PC-9 (cell line): Measurements from ENCODE around the gene SREBF2. TPM values are rescaled to one million over a fixed set of nuclear protein-coding genes. Genes with fewer than 3 reads are reported as not detected.

Experiments
- BruUV-seq: library from RNA; stranded (reverse); fragments of 400-500 nt; replicated peaks from 2 replicates; lab custom pipeline; 2021; lab: Mats Ljungman, UMichigan
- CTCF ChIA-PET: fragments of 300-600 bp; sonication (Branson Sonifier 250); formaldehyde crosslinking; loops from one replicate; lab custom pipeline; 2022; ENCODE audit warnings: antibody characterized with exemption; lab: Charles Lee
- POLR2A ChIA-PET: fragments of 300-600 bp; sonication (Branson Sonifier 250); formaldehyde crosslinking; loops from one replicate; lab custom pipeline; 2022; ENCODE audit warnings: antibody characterized with exemption; ENCODE audit not compliant: unreplicated experiment; lab: Charles Lee
- DNase-seq, 2 experiments: peaks; one replicate each; pipeline versions ENCODE4 v3.0.0 to v3.0.0-alpha.2; 2015 to 2022; ENCODE audit warnings: mixed read lengths in 1 of 2
- H2AFZ ChIP-seq: fragments of 200-600 bp; sonication (generic); 2 replicates; pipeline ENCODE4 v1.8.1; 2017; ENCODE audit warnings: antibody characterized with exemption
- H3F3A ChIP-seq: fragments of 200-600 bp; sonication (generic); 2 replicates; pipeline ENCODE4 v1.8.1; 2017; ENCODE audit warnings: antibody characterized with exemption, mild to moderate bottlenecking, low read depth; ENCODE audit not compliant: insufficient read depth
- H3K27ac ChIP-seq: fragments of 200-600 bp; sonication (generic); 2 replicates; pipeline ENCODE4 v1.6.1; 2016; ENCODE audit warnings: mixed run types
- H3K27me3 ChIP-seq: fragments of 200-600 bp; sonication (generic); 2 replicates; pipeline ENCODE4 v1.6.1; 2016; ENCODE audit warnings: low read depth, mixed run types; ENCODE audit not compliant: insufficient read depth
- H3K36me3 ChIP-seq: fragments of 200-600 bp; sonication (generic); 2 replicates; pipeline ENCODE4 v1.6.1; 2016; ENCODE audit warnings: low read depth, mixed run types
- H3K4me1 ChIP-seq: fragments of 200-600 bp; sonication (generic); replicated peaks from 2 replicates; pipeline ENCODE4 v1.6.1; 2016; ENCODE audit warnings: mixed run types; ENCODE audit not compliant: insufficient read depth
- H3K4me2 ChIP-seq: fragments of 200-600 bp; sonication (generic); 2 replicates; pipeline ENCODE4 v1.6.1; 2017; ENCODE audit warnings: mixed run types
- H3K4me3 ChIP-seq: fragments of 200-600 bp; sonication (generic); 2 replicates; pipeline ENCODE4 v1.6.1; 2016; ENCODE audit warnings: mixed run types
- H3K79me2 ChIP-seq: fragments of 200-600 bp; sonication (generic); 2 replicates; pipeline ENCODE4 v1.6.1; 2017; ENCODE audit warnings: low read depth, mixed run types
- H3K9me2 ChIP-seq: fragments of 200-600 bp; sonication (generic); 2 replicates; pipeline ENCODE4 v1.8.1; 2017; ENCODE audit warnings: mild to moderate bottlenecking; ENCODE audit not compliant: insufficient read depth
- H3K9me3 ChIP-seq: fragments of 200-600 bp; sonication (generic); 2 replicates; pipeline ENCODE4 v1.8.1; 2016; ENCODE audit warnings: low read depth; ENCODE audit not compliant: insufficient read depth
- H4K20me1 ChIP-seq: fragments of 200-600 bp; sonication (generic); 2 replicates; pipeline ENCODE4 v1.8.1; 2017; ENCODE audit not compliant: insufficient read depth
- CTCF ChIP-seq: fragments of 200-600 bp; sonication (generic); conservative IDR thresholded peaks from 2 replicates; pipeline ENCODE4 v1.6.1; 2017; ENCODE audit warnings: mixed run types, antibody characterized with exemption, mild to moderate bottlenecking, moderate library complexity
- EZH2 ChIP-seq: fragments of 200-600 bp; sonication (generic); IDR thresholded peaks from 2 replicates; pipeline ENCODE4 v1.8.0; 2017; ENCODE audit warnings: antibody characterized with exemption, low read depth
- intact Hi-C: fragments of 100-400 bp; cut with micrococcal nuclease; formaldehyde crosslinking; loops from one replicate; pipeline ENCODE4 v1.10.0; 2022; ENCODE audit not compliant: unreplicated experiment
- total RNA-seq: library from RNA; stranded (reverse); gene quantifications from 2 replicates; pipeline ENCODE4 v1.2.3, GENCODE V29; 2021

The SREBF2 gene
- total RNA-seq, 1 experiment from 2014 or later, result 196 TPM

- H3K27ac ChIP-seq, result no peak overlapping the region
- no peak overlapping the region for H3K4me2 ChIP-seq
- H3K9me2 ChIP-seq, result no peaks in the 10 kb centered on the region
- H3K9me3 ChIP-seq, result no peaks in the 10 kb centered on the region
- H3K27me3 ChIP-seq, result no peaks in the 10 kb centered on the region
- DNase-seq, result no peak
- no peaks in the 10 kb centered on the region; the same call in 1 of the 2 replicates for H4K20me1 ChIP-seq
- peaks cover 18% of the 10 kb centered on the region; the same call in 1 of the 2 replicates for H3F3A ChIP-seq
- H3K4me1 ChIP-seq, result peaks cover 9% of the 10 kb centered on the region
- H3K36me3 ChIP-seq, result peaks cover 3% of the 10 kb centered on the region; the same call in 1 of the 2 replicates
- intact Hi-C loops, result no loop called here
- H3K79me2 ChIP-seq, result no peaks in the 10 kb centered on the region
- TF ChIP-seq CTCF (no peak), EZH2 (no peak)
- ChIA-PET POLR2A (no interaction called here), CTCF (interaction anchor here (1.4 kb wide), 1 partner anchor 54 kb away, joined by 3 read pairs; no protein-coding TSS in a partner anchor)
- no peak overlapping the region for H2AFZ ChIP-seq
- no peak overlapping the region for H3K4me3 ChIP-seq
- no TSS peak for BruUV-seq
Measured at GRCh38 chr22:41818596-41818995, 14.3 kb upstream of the SREBF2 start.

GRCh38 chr22:41819257-41819656 is 13.6 kb upstream of the SREBF2 start:
- TF ChIP-seq CTCF (no peak), EZH2 (no peak)

DNA sequence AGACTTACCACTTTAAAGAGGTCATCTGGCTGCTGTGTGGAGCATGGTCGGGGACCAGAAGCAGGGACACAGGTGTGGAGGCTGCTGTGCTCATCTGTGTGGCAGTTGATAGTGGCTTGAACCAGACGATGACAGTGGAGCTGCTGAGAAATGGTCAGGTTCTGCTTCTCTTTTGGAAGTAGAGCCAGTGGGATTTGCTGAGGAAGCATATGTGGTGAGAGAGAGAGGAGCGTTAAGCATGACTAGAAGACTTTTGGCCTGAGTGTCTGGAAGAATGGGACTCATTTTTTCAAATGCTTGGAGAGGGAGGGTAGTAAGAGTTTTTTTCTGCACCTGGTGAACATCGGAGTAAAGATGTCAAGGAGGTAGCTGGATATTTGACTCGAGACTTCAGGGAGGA is 12.5 kb upstream of the SREBF2 start:
- Histone ChIP-seq H3K9me2 (no peaks in the 10 kb centered on the region), H2AFZ (no peak overlapping the region), H3K4me1 (peaks cover 9% of the 10 kb centered on the region), H3K36me3 (no peaks in the 10 kb centered on the region), H3K9me3 (no peaks in the 10 kb centered on the region), H4K20me1 (no peaks in the 10 kb centered on the region; the same call in 1 of the 2 replicates), H3K27me3 (no peaks in the 10 kb centered on the region), H3K4me2 (no peak overlapping the region), H3F3A (peaks cover 18% of the 10 kb centered on the region; the same call in 1 of the 2 replicates), H3K79me2 (no peaks in the 10 kb centered on the region), H3K27ac (no peak overlapping the region), H3K4me3 (no peak overlapping the region)
- intact Hi-C loops, result loop anchor here (5.0 kb wide), 1 partner anchor 123 kb away; the partner anchor contains the start of gene MEI1
- POLR2A ChIA-PET, result no interaction called here
- CTCF ChIA-PET, result no interaction called here
- BruUV-seq, result no TSS peak
- TF ChIP-seq EZH2 (no peak), CTCF (no peak)
- DNase-seq, result no peak

More at GRCh38 chr22:41819257-41819656, 13.6 kb upstream of the SREBF2 start:
- Histone ChIP-seq H3K4me1 (peaks cover 9% of the 10 kb centered on the region), H3K79me2 (no peaks in the 10 kb centered on the region), H2AFZ (no peak overlapping the region), H3K9me2 (no peaks in the 10 kb centered on the region), H3K27ac (no peak overlapping the region), H3K36me3 (peaks cover 3% of the 10 kb centered on the region; the same call in 1 of the 2 replicates), H3F3A (peaks cover 18% of the 10 kb centered on the region; the same call in 1 of the 2 replicates), H3K4me2 (no peak overlapping the region), H4K20me1 (no peaks in the 10 kb centered on the region; the same call in 1 of the 2 replicates), H3K9me3 (no peaks in the 10 kb centered on the region), H3K4me3 (no peak overlapping the region), H3K27me3 (no peaks in the 10 kb centered on the region)
- no peak for DNase-seq
- BruUV-seq, result no TSS peak
- ChIA-PET CTCF (interaction anchor here (1.4 kb wide), 1 partner anchor 55 kb away, joined by 3 read pairs; no protein-coding TSS in a partner anchor), POLR2A (no interaction called here)
- intact Hi-C loops, result no loop called here
